Activated CD4-positive, CD25-positive, alpha-beta regulatory T cell (primary cell): ENCODE results near the gene PCK2.

Source experiments
- DNase-seq, 4 experiments: peaks; one replicate each; lab custom pipeline; 2025; lab: John Stamatoyannopoulos, UW

PCK2 gene

DNA sequence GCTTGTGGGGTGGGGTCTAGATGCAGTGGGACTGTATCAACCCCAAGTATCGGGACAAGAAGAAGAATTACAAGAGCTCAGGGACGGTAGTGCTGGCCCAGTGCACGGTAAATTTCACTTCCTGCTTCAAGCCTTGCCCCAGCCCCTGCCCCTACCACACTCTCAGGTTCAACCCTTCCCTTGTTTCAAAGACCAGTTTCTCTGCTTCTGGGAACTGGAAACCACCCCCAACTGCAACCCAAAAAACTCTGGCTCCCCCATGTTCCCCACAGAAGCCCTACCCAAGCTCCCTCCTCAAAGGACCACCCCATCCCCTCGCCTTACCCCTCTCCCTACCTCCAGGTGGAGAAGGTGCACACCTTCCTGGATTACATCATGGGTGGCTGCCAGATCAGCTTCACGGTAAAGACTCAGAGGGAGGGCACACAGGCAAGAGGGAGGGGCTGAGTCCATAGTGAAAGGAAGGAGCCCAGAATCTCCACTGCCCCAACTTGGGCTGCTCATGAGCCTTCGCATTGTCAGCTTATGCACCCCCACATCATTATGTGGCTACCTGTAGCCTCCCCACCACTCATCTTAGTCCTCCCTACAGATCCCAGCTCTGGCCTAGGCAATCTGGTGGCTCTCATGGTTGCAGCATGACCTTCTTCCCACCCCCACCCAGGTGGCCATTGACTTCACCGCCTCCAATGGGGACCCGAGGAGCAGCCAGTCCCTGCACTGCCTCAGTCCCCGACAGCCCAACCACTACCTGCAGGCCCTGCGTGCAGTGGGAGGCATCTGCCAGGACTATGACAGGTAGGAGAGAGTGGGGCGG lies 18.4 kb upstream of the PCK2 start:
- DNase-seq, result no peak

DNA sequence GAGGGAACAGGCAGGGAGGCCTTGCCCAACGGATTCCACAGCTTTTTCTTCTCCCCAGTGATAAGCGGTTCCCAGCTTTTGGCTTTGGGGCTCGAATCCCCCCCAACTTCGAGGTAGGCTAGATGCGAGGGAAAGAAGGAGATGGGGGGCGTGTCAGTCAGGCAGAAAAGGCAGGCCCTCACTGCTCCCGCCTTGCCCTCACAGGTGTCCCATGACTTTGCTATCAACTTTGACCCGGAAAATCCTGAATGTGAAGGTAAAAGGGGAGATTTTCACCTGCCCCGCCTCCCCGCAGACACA lies 17.9 kb upstream of the PCK2 start:
- DNase-seq, result no peak

- no peak for DNase-seq
Measured at GRCh38 chr14:24077086-24077485, 17.0 kb upstream of the PCK2 start.

GRCh38 chr14:24078146-24078545 lies 16.0 kb upstream of the PCK2 start:
- DNase-seq, result no peak

- DNase-seq, result no peak
Measured at GRCh38 chr14:24079491-24080141, 14.5 kb upstream of the PCK2 start.

GRCh38 chr14:24080142-24080530 lies 14.0 kb upstream of the PCK2 start:
- no peak for DNase-seq

DNA sequence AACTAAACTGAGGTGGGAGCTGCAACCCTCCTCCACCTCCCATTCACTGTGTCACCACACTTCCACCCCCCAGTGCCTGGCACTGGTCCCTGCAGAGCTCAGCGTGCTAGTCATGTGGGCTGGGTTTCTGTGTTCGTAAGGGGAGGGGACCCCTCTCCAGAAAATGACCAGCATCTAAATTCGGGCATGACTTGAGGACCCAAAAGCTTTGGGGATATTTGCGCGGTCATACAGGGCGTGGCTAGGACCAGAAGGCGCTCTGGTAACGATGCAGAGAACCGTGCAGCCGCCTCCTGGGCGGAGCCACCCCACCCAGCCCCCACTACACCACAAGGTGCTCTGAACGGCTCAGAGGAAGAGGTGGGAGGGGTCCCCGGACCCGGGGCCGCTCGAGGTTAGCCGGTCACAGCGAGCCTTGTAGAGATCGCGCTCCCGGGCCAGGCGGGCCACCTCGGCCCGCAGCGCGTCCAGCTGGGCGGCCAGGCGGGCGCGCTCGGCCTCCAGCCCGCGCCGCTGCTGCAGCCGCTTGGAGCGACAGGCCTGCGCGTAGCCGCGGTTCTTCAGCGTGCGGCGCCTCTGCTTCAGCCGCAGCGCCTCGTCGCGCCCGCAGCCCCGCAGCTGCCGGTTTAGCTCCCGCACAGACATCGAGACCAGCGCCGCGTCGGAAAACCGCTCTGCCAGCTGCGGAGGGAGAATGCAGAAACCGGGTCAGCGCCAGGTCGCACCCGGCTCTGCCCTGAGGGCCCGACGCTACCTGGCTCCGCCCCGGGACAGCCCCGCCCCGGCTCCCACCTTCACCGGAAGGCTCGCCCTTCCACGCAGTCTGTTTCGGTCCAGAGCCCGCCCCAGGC lies 13.0 kb upstream of the PCK2 start:
- DNase-seq, result peak; percentile 27 to 59 (median 39)

DNA sequence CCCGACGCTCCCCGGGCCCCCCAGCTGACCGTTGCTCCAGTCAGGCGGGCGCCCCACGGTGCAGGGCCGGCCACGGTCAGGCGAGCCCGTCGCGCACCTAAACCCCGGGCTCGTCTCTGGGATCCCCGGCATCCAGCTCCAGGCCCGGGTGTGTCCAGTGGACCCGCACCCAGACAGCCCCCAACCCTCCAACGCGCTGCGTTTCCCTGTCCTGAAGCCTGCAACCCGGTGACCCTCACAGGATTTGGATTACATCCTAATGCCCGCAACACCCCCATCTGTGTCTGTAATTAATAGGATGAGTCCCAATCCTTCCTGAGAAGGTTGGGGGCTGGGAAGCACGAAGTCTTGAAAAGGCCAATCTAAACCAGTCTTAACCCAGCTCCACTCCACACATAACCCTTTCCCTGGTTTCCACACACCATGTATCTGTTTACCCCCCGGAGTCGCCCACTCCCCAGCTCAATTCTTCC lies 12.3 kb upstream of the PCK2 start:
- DNase-seq, result no peak

GRCh38 chr14:24082411-24083080 lies 11.6 kb upstream of the PCK2 start:
- no peak for DNase-seq

GRCh38 chr14:24083462-24083861 lies 10.6 kb upstream of the PCK2 start:
- DNase-seq, result no peak

- DNase-seq, result no peak
Measured at GRCh38 chr14:24084440-24084839, 9.7 kb upstream of the PCK2 start.

GRCh38 chr14:24085215-24085614 lies 8.9 kb upstream of the PCK2 start:
- DNase-seq, result no peak

GRCh38 chr14:24086193-24086955 lies 7.7 kb upstream of the PCK2 start:
- DNase-seq, result no peak

DNA sequence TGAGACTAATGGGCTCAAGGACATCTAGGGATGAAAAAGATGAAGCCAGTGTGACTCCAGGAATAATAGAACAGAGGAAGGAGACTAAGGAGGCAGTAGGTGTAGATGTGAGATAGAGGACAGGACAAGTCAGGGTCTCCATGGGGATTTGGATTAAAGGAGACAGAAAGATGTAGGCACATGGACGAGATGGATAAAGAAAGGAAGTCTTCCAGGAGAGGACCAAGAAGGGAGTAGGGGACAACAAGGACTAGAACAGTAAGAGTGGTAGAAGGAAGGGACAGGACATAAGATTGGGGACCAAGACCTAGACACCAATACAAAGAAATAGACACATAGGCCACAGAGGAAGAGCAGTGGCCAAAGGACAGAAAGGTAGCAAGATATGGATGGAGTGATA lies 7.1 kb upstream of the PCK2 start:
- no peak for DNase-seq

- DNase-seq, result no peak
Measured at GRCh38 chr14:24088095-24088494, 6.0 kb upstream of the PCK2 start.

GRCh38 chr14:24089890-24090289 lies 4.2 kb upstream of the PCK2 start:
- no peak for DNase-seq

DNA sequence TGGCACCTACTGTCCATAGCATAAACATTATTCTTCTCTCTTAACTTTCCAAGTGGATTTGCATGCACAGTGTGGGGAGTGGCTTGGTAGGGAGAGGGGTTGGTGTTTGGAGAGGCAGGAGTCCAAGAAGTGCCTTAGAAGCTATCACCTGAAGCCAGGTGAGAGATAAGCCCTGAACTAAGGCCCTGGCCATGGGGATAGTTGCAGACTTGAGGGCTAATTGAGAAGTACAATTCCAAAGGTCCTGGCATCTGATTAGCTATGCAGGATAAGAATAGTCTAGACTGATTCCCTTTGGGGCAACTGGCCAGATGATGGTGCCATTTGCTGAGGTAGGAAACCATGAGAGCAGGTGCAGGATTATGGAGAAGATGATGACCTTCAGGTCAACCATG lies 2.0 kb upstream of the PCK2 start:
- DNase-seq, result no peak

GRCh38 chr14:24092505-24093206 lies 1.5 kb upstream of the PCK2 start:
- DNase-seq, result no peak

GRCh38 chr14:24093207-24093900 lies 757 bp upstream of the PCK2 start:
- DNase-seq, result no peak

DNA sequence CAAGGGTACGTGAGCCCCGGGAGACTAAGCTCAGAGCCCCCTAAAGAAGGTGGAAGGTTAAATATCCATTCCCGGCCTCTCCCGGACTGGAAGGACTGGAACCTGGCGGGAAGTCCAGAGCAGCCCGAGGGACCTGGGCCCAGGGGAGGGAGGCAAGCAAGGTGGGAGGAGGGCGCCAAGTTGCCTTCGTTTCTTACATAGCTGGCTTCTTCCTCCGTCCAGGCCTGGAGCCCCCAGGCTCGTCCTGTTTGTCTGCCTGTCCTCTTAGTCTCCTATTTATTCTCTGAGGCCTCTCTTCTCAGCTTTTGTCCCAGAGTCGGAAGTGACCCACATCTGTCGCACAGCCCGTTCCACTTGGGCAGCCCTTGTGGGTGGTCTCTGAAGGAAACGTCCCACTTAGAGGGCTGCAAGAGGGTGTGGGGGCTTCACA lies 745 bp downstream of the PCK2 start:
- no peak for DNase-seq
